Measurements from ENCODE around the gene NUTM2E.
"Not testable (repeated sequence)": the region's sequence is repeated elsewhere in the genome, so short reads cannot be mapped to it uniquely, and the experiment has no call there.

The NUTM2E gene, protein sequence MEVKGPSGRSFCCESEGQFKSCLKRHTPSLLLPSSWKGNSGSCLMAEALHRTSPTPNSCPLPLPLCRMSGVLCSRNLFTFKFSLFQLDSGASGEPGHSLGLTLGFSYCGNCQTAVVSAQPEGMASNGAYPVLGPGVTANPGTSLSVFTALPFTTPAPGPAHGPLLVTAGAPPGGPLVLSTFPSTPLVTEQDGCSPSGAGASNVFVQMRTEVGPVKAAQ (N-terminal part only)

GRCh38 chr10:79826496-79827215 lies at the start of gene NUTM2E:
NUTM2E (plus strand) TSS chr10:79826739; CDS start chr10:79841741, 15,002 bp downstream.
- peak; percentile 89 to 90 for DNase-seq

DNA sequence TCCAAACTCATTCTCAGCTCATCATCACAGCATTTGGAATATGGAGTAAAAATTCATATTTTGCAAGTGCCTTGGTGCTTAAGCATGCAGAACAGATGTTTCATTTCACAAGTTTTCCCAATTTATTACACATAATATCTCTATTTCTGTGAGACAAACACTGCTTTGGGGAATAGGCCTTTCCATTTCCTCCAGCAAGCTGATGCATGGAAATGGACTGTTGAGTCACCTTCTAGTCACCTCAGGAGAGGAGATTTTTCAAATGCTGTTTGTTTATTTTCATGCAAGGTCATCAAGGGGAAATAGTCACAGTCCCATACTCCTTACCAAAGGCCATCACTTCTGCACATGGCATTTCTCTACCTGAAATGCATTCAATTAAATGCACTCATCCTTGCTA lies 48.5 kb upstream of the NUTM2E start:
- DNase-seq: not testable (repeated sequence)

GRCh38 chr10:79779310-79779938 lies 47.1 kb upstream of the NUTM2E start:
- peak; percentile 62 to 70 for DNase-seq

- not testable (repeated sequence) for DNase-seq
Measured at GRCh38 chr10:79779992-79780391, 46.5 kb upstream of the NUTM2E start.

DNA sequence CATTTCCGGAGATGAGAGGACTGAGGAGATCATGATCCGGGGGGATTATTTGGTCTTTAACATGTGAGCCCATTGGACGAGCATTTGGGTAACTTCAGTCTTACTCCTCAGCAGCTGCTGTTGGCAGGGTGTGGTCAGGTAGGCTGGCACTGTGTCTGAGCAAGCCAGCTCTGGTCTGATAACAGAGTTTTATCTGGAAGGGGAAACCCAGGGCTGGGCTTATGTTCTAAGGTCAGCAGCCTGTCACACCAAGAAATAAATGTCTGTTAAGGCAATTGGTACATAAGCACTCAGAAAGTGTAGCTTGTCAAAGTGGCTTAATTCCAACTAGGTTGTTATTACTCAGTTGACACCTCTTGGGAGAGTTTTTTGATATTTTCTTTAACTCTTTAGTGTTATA lies 45.0 kb upstream of the NUTM2E start:
- not testable (repeated sequence) for DNase-seq

- DNase-seq: not testable (repeated sequence)
Measured at GRCh38 chr10:79787455-79787952, 39.0 kb upstream of the NUTM2E start.

DNA sequence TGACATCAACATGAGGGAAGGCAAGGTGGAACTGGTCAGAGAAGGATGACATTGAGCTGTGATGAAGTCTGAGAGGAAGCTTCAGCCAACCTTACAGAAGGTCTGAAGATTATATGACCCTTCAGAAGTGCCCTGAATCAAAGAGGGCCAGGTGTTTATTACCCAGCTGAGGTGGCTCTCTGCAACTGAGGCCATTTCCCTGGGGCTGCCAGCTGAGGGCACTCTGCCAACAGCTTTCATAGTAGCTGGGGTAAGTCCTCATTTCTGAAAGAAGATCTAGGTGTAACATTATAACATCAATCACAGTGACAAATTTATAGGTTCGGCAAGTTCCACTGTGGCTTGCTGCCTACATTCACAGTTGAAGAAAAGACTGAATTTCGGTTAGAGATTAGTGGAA lies 37.2 kb upstream of the NUTM2E start:
- DNase-seq: not testable (repeated sequence)

- not testable (repeated sequence) for DNase-seq
Measured at GRCh38 chr10:79791906-79792517, 34.5 kb upstream of the NUTM2E start.

DNA sequence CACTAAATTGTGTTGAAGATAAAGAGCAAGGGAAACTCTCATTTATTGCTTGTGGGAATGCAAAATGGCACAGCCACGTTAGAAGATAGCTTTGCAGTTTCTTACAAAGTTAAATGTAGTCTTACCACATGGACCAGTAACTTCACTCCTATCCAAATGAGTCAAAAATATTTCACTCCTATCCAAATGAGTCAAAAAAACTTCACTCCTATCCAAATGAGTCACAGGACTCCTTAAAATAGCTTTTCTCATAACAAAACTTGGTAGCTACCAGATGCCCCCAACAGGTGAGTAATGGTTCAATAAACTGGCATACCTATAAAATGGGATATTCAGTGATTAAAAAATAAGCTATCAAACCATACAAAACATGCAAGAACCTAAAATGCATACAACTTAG lies 27.2 kb upstream of the NUTM2E start:
- DNase-seq: not testable (repeated sequence)

GRCh38 chr10:79805857-79806256 lies 20.7 kb upstream of the NUTM2E start:
- DNase-seq: not testable (repeated sequence)

- not testable (repeated sequence) for DNase-seq
Measured at GRCh38 chr10:79811895-79812294, 14.6 kb upstream of the NUTM2E start.

DNA sequence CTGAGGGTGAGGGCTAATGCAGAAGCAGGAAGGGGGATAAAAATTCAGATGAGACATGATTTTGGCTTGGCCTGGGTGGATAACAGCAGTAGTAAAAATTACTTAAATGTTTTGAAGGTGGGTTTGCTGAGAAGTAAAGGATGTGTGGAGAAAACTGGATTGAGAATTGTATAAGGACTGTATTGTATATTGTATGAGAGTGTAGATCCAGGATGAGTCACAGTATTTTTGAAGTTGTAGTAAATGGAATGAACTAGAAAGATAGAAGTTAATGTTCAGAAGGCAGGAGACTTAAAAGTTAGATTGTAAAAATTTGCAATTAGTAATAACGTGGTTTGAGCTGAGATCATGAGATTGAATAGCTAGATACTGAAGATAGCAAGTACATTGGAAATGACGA lies 10.2 kb upstream of the NUTM2E start:
- DNase-seq: not testable (repeated sequence)

- DNase-seq: peak; percentile 3 to 50
Measured at GRCh38 chr10:79823387-79823786, 3.2 kb upstream of the NUTM2E start.

DNA sequence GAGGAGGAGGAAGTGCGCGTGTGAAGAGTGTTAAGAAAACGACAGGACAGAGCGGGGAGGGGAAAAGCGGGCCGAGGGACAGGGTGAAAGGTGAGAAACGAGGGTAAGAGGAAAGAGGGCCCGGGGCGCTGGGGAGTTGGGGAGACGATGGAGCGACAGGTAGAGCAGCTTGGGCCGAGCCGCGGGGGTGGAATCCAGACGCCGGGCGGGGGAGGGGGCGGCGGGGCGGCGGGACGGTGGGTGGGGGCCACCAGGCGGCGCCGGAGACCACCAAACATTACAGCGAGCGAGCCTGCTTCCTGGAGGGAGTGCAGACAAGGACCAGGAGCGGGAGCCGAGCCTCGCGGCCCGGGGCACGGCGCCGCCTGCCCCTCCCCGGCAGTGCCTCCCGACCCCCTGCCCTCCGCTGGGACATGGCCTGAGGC lies 940 bp upstream of the NUTM2E start:
- DNase-seq: peak in 1 of 2 donors; percentile 21

GRCh38 chr10:79826131-79826495 lies 426 bp upstream of the NUTM2E start:
- not testable (repeated sequence) for DNase-seq

- DNase-seq: not testable (repeated sequence)
Measured at GRCh38 chr10:79833833-79834232, 7.3 kb downstream of the NUTM2E start.

GRCh38 chr10:79835891-79836290 lies 9.4 kb downstream of the NUTM2E start:
- not testable (repeated sequence) for DNase-seq

GRCh38 chr10:79836891-79837290 lies 10.4 kb downstream of the NUTM2E start:
- not testable (repeated sequence) for DNase-seq

DNA sequence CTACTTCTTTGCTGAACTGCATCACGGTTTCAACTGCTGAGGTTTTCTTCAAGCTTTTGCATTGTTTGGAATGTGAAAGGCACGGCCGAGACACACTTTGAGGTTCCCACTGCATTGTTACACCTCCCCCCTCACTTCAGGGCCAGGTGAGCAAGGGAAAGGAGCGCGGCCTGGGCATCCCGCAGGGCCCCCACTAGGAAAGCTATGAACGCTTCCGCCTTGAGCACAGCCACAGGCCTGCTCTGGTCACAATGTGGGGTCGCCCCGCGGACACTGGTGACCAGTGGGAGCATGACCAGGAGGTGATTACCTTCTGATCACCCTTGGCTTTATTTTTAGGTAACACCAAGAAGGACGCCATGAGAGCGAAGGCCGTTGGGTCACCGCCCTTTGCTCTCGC lies 11.9 kb downstream of the NUTM2E start:
- not testable (repeated sequence) for DNase-seq

DNA sequence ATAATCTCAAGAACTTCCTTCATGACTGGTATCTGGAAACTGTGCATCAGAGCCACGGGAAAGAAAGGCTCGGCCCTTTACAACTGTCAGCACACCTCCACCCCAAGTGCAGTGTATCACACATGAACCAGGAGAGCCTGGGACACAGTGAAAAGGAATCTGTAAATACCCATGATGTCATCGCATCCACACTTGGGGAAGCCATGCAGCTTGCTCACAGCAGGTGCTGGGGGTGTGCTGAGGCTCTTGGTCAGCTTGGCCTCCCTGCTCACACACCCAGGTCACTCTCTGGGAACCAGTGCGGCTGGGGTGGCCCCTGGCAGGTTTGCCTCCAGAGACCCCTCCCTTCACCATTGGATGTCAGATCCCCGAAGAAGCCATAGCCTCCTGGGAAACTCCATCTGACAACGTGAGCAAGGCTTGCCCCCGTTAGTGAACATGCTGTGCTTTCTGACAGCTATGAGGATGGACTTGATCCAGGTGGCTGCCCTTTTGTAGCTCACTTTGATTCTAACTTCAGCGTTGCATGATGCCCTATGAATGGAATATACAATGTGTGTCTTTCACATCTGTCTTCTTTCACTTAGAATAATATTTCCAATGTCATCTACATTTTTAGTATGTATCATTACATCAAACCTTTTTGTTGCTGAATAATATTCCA lies 26.8 kb downstream of the NUTM2E start:
- not testable (repeated sequence) for DNase-seq

DNA sequence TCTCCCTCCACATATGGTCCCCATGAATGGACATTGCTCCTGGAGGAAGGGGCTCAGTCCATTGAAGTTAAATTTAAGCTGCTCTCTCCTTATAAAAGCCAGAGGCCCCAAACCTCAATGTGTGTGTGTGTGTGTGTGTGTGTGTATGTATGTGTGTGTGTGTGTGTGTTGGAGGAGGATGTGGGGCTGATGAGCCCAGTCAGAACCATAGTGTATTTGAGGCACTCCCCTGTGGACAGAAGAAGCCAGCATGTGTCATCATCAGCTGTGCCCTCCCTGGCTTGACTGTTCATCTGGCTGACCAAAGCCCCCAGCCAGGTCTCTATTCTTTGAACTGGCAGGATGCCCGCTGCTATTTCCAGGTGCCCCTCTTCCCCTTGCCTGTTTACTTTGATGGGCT lies 35.7 kb downstream of the NUTM2E start:
- peak in 1 of 2 donors; percentile 1 for DNase-seq

- not testable (repeated sequence) for DNase-seq
Measured at GRCh38 chr10:79862803-79863202, 36.3 kb downstream of the NUTM2E start.

All from CD4-positive, alpha-beta T cell treated with Interferon alpha-2 for 1 hour (primary cell).